Measurements from ENCODE around the gene TMED4. TPM values are rescaled to one million over a fixed set of nuclear protein-coding genes. Genes with fewer than 3 reads are reported as not detected.

The TMED4 gene
- total and polyA plus RNA-seq, 4 donors = 26.9 to 97.1 (median 46.9) TPM

DNA sequence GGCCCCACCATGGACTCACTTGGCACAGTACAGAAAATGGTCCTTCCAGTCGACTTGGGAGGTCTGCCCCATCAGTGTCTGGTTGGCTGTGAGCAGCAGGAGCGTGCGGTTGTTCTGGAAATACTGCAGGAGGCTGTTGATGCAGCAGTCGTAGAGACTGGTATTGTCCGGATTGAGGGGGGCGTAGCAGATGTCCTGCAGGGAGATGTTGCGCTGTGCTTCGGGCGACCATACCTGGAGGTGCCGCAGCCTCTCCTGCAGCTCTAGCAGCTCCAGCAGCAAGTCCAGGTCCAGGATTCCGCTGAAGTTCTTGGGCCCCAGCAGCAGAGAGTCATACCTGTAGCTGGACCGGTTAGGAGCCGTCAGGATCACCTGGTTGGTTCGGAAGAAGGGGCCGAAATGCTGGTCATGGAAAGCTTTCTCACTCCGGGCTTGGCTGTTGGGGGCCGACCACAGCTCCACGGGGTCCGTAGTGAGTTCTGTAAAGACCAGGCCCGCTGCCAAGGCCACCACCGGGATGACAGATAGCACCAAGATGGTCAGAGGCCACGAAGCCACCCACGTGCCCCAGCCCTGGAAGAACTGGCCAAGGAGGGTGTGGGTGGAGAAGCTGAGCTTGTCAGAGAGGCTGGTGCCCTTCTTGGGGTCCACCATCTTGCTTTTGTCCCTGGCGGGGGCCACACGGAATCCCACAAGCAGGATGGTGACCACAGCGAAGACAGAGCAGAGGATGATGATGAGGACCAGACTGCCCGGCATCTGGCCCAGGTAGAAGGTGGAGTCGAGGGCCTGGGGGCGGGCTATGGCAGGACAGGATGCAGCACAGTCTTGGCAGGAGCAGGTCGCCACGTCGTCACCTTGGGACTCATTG is 43.0 kb downstream of the TMED4 start:
- Histone ChIP-seq H3K4me3 (ENCODE audit: low read depth in 1 of 3, low read length in 3 of 3) (peak overlapping the region; percentile 54 to 65 (median 63)), H3K27me3 (ENCODE audit: control insufficient read depth in 4 of 4, insufficient read depth in 4 of 4, low read length in 3 of 4) (no peaks in the 10 kb centered on the region), H3K27ac (ENCODE audit: low read depth in 1 of 2, low read length in 2 of 2) (peak overlapping the region; percentile 86 to 97), H3K9ac (ENCODE audit: low read depth in 1 of 2, low read length in 2 of 2) (peak overlapping the region in 1 of 2 donors; percentile 81), H3K36me3 (ENCODE audit: control insufficient read depth in 4 of 4, insufficient read depth in 3 of 4, low read depth in 1 of 4, low read length in 3 of 4) (peaks cover 0 to 6% (median 4%) of the 10 kb centered on the region in 4 donors), H3K9me3 (ENCODE audit: control insufficient read depth in 4 of 4, low read length in 3 of 4) (no peaks in the 10 kb centered on the region), H3K4me1 (ENCODE audit: control insufficient read depth in 4 of 4, insufficient read depth in 4 of 4, low read length in 3 of 4) (peaks cover 5 to 69% (median 41%) of the 10 kb centered on the region in 4 donors)
- no peak for DNase-seq (ENCODE audit: low spot score)
- WGBS = 69% methylated on average over 32 of the region's 32 CpGs
- TF ChIP-seq HNF4A (conservative IDR thresholded peaks at IDR 0.05) (no peak), FOXA1 (IDR thresholded peaks at IDR 0.05) (no peak)
- TF ChIP-seq, protein P1, sequence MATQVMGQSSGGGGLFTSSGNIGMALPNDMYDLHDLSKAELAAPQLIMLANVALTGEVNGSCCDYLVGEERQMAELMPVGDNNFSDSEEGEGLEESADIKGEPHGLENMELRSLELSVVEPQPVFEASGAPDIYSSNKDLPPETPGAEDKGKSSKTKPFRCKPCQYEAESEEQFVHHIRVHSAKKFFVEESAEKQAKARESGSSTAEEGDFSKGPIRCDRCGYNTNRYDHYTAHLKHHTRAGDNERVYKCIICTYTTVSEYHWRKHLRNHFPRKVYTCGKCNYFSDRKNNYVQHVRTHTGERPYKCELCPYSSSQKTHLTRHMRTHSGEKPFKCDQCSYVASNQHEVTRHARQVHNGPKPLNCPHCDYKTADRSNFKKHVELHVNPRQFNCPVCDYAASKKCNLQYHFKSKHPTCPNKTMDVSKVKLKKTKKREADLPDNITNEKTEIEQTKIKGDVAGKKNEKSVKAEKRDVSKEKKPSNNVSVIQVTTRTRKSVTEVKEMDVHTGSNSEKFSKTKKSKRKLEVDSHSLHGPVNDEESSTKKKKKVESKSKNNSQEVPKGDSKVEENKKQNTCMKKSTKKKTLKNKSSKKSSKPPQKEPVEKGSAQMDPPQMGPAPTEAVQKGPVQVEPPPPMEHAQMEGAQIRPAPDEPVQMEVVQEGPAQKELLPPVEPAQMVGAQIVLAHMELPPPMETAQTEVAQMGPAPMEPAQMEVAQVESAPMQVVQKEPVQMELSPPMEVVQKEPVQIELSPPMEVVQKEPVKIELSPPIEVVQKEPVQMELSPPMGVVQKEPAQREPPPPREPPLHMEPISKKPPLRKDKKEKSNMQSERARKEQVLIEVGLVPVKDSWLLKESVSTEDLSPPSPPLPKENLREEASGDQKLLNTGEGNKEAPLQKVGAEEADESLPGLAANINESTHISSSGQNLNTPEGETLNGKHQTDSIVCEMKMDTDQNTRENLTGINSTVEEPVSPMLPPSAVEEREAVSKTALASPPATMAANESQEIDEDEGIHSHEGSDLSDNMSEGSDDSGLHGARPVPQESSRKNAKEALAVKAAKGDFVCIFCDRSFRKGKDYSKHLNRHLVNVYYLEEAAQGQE (IDR thresholded peaks at IDR 0.05) = no peak

DNA sequence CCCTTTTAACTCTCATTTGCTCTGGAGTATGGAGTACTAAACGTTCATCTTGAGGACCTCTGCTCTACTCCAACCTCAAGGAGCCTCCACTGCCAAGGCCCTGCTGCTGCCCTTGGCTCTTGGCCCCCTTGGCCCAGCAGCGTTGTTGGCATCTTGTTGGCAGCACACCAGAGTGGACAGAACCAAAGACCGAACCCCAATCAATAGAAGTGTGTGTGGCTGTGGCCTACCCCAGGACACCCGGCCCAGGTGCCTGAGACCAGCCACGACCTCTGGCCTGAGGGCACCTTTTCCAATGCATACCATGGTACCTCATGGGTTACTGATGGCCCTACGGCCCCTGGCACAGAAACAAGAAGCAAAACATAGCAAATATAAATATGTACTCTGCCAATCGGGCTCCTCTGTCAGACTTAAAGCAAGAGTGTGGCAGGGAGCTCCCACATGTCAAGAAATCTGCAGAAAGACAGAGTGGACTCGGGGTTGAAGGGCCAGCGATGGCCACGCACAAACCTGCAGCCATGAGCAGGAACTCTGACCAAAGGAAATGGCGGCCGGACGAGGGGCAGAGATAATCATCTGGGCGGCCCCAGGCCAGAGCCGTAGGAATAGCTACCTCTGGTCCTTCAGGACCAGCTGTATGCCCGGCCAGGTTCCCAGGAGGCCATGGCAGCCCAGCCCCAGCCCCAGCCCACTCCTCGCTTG is 43.8 kb downstream of the TMED4 start:
- H3K4me3 ChIP-seq (ENCODE audit: low read depth in 1 of 3, low read length in 3 of 3) = peak overlapping the region; percentile 35 to 65 (median 63)
- 37% methylated on average over 17 of the region's 17 CpGs for WGBS
- no peaks in the 10 kb centered on the region for H3K9me3 ChIP-seq (ENCODE audit: control insufficient read depth in 4 of 4, low read length in 3 of 4)
- peaks cover 0 to 12% (median 9%) of the 10 kb centered on the region in 4 donors for H3K36me3 ChIP-seq (ENCODE audit: control insufficient read depth in 4 of 4, insufficient read depth in 3 of 4, low read depth in 1 of 4, low read length in 3 of 4)
- no peaks in the 10 kb centered on the region for H3K27me3 ChIP-seq (ENCODE audit: control insufficient read depth in 4 of 4, insufficient read depth in 4 of 4, low read length in 3 of 4)
- peak; percentile 40 to 48 for TF ChIP-seq HNF4A (conservative IDR thresholded peaks at IDR 0.05)
- TF ChIP-seq SP1 (IDR thresholded peaks at IDR 0.05) = no peak
- TF ChIP-seq RAD21 (IDR thresholded peaks at IDR 0.05) = no peak
- TF ChIP-seq HNF4G (IDR thresholded peaks at IDR 0.05) = no peak
- no peak for TF ChIP-seq FOXA2 (IDR thresholded peaks at IDR 0.05)
- TF ChIP-seq, protein P2, sequence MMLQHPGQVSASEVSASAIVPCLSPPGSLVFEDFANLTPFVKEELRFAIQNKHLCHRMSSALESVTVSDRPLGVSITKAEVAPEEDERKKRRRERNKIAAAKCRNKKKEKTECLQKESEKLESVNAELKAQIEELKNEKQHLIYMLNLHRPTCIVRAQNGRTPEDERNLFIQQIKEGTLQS (IDR thresholded peaks at IDR 0.05) = no peak
- no peak for TF ChIP-seq JUND (IDR thresholded peaks at IDR 0.05)
- TF ChIP-seq, protein P1 (IDR thresholded peaks at IDR 0.05) = no peak
- no peak for TF ChIP-seq EGR1 (IDR thresholded peaks at IDR 0.05; ENCODE audit: low read depth in 2 of 2)
- peak; percentile 39 to 44 for TF ChIP-seq RXRA (IDR thresholded peaks at IDR 0.05)
- TF ChIP-seq, protein P3, sequence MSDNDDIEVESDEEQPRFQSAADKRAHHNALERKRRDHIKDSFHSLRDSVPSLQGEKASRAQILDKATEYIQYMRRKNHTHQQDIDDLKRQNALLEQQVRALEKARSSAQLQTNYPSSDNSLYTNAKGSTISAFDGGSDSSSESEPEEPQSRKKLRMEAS (IDR thresholded peaks at IDR 0.05) = no peak
- TF ChIP-seq YY1 (IDR thresholded peaks at IDR 0.05) = peak; percentile 80
- TF ChIP-seq NR2F2 (IDR thresholded peaks at IDR 0.05) = no peak
- TF ChIP-seq, protein P4, sequence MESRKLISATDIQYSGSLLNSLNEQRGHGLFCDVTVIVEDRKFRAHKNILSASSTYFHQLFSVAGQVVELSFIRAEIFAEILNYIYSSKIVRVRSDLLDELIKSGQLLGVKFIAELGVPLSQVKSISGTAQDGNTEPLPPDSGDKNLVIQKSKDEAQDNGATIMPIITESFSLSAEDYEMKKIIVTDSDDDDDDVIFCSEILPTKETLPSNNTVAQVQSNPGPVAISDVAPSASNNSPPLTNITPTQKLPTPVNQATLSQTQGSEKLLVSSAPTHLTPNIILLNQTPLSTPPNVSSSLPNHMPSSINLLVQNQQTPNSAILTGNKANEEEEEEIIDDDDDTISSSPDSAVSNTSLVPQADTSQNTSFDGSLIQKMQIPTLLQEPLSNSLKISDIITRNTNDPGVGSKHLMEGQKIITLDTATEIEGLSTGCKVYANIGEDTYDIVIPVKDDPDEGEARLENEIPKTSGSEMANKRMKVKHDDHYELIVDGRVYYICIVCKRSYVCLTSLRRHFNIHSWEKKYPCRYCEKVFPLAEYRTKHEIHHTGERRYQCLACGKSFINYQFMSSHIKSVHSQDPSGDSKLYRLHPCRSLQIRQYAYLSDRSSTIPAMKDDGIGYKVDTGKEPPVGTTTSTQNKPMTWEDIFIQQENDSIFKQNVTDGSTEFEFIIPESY (IDR thresholded peaks at IDR 0.05) = no peak
- peaks cover 5 to 68% (median 43%) of the 10 kb centered on the region in 4 donors for H3K4me1 ChIP-seq (ENCODE audit: control insufficient read depth in 4 of 4, insufficient read depth in 4 of 4, low read length in 3 of 4)
- H3K27ac ChIP-seq (ENCODE audit: low read depth in 1 of 2, low read length in 2 of 2) = peak overlapping the region; percentile 86 to 97
- no peak for DNase-seq (ENCODE audit: low spot score)
- peak overlapping the region in 1 of 2 donors; percentile 81 for H3K9ac ChIP-seq (ENCODE audit: low read depth in 1 of 2, low read length in 2 of 2)
